Kasumi-1 (cell line): ENCODE results near the gene HSPB7.

Experiments
- DNase-seq, 2 experiments: peaks; one replicate each; lab custom pipeline; 2025; lab: John Stamatoyannopoulos, UW

HSPB7 gene

DNA sequence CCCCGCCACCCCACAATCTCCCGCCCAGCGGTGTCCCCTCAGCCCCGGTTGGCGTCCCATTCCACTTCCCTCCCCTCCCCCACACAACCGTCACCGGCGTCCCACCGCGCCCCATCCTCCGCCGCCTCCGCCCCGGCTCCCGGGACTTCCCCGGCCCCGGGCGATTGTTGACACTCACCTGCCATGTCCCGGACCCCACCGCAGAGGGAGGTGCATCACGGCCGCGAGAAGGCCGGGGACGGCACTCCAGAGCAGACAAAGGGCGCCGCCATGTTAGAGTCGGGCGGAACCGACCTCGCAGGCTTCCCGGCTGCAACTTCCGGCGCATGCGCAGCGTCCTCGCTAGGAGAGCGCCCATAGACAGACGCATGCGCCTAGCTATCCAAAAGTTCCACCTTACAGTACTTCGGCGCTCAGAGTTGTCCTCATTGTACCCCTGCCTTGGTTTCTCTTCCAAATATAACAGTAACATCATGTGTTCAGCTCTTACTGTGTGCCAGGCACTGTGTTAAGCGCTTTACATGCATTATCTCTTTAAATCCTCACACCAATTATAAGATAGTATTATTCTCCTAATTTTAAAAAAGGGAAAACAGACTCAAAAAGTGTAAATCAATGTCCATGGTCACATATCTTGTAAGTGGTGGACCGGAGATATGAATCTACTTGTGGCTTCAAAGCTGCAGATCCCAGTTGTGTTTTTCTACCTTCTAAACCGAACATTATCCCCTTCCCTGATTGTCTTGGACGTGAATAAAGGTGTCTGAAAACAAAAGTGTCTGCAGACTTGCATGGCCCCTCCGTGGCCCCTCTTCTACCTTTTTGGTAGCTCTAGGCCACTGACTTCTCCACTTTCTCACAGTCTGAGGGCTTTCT lies 41.8 kb downstream of the HSPB7 start, which contains the start of gene ZBTB17:
ZBTB17 (minus strand) TSS at position 297 of the 876 bp plus-strand sequence. CDS start 27,606 bp downstream, outside the sequence.
- DNase-seq = peak; percentile 89 to 91

DNA sequence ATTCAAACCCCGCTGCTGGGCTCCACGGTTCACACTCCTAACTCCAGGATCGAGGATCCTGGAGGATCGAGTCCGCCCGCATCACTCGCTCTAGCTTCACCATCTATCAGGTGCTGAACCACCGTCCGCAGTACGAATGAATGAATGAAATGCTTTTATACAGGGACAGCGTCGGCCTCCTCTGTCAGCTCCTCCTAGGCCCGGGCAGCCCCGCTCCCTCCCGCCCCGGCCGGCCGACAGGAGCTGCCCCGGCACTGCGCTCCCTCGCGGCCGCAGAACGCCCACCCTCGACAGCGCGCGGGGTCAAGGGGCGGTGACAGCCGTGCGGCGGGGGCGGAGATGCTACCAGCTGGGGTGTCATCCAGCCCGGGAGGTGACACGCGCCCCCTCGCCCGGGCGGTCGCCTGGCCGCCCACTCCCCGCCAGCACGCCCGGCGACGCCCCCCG lies 42.5 kb downstream of the HSPB7 start:
- peak; percentile 52 to 57 for DNase-seq

DNA sequence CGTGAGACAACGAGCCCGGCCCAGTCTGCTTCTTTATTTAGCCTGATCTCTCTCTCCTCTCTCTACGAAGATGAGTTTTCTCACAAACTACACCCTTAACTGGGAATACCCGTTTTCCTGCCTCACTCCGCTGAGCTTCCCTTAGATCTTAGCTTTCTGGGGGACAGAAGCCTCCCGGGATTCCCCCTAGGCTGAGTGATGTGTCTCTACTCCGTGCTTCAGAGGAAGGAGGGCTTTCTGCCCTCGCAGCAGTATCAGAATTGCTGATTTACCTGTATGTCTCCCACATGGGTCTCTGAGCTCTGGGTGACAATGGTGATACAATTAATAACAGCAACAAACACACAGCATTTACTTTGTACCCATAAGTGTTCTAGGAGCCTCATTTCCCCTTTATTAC lies 43.0 kb downstream of the HSPB7 start:
- DNase-seq = no peak

DNA sequence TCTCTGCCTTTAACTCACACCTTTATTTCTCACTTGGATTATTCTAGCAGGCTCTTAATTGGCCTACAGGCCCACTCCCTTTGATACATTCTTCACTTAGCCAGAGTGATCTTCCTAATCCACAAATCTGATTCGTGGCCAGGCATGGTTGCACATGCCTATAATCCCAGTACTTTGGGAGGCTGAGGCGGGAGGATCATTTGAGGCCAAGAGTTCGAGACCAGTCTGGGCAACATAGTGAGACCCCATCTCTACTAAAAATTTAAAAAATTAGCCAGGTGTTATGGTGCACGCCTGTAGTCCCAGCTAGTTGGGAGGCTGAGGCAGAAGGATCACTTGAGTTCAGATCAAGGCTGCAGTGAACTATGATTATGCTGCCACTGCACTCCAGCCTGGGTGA lies 44.1 kb downstream of the HSPB7 start:
- DNase-seq = no peak

DNA sequence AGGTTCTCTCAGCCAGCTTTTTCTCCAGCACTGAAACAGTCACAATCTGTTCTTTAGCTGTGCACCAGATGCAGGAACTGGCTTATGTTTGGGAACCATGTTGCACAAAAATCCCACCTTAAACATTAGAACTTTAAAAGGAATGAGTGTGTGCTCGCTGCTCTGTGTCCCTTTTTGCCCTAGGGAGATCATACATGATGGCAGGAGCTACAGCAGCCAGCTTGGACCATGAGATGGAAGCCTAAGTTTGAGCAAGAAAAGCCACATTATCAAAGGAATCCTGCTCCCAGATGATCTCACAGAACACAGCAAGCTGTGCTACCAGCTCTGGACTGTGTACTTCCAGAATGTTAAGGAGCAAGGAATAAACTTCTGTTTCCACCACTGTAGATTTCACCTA lies 45.4 kb downstream of the HSPB7 start:
- no peak for DNase-seq

DNA sequence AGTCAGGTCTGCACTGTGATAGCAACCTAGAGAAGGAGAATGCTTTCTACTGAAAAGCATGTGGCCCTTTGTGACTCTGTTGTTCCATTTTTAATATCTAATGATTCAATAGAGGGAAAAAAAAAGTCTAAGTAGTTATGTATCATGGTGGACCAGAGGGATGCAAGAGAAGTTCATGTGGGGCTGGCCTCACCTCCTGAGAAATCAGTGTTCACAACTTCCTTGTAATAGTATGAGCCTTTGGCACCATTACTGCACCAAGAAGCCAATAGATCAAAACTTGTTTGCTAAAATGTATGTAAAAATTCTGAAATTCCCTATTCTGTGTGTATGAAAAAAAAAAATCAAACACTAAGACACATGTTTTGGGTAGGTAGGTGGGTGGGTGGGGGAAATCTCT lies 46.9 kb downstream of the HSPB7 start:
- no peak for DNase-seq

DNA sequence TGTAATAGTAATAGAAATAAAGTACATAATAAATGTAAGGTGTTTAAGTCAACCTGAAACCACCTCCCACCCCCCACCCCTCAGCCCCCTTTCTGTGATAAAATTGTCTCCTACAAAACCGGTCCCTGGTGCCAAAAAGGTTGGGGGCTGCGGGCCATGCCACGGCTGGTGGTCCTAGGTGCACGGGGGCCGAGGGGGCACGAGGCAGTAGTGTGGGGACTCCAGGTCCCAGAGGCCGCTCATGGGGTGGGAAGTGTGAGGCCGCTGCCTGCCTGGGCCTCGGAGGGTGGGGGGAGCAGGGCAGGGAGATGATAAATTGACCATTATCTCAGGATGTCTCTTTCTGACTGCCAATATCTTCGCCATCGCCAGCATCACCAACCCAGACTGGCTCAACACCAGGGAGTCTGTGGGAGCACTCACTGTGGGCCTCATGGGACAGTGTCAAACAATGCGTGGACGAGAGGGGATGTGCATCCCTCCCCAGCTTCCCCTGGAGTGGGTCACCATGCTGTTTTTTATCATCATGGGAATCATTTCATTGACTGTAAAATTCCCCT lies 48.4 kb downstream of the HSPB7 start:
- no peak for DNase-seq

DNA sequence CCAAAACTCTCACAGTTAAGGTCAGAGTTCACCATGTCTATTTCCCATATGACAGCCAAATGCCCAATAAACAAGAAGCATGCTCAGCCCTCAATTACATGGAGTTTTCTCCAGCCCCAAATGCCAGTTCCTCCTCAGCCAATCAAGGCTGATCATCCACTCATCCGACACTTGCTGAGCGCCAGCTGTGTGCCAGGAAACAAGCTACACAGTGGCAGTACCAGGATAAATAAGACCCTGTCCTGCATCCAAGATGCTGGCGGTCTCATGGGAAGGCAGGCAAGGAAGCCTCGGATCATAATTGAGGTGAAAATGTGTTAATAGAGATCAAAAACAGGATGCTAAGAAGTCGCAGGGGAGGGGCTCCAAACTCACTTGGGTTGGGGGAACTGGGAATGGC lies 49.7 kb downstream of the HSPB7 start:
- DNase-seq = no peak

DNA sequence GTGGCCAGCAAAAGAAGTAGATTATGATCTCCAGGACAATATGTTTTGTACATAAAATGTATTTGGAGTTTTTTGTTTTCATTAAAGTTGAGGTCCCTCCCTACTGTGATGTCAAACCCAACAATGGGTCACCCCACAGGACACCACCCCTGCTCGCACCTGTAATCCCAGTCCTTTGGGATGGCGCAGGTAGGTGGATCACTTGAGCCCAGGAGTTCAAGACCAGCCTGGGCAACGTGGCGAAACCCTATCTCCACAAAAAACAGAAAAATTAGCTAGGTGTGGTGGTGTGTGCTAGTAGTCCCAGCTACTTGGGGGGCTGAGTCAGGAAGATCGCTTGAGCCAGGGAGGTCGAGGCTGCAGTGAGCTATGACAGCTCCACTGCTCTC lies 50.9 kb downstream of the HSPB7 start:
- no peak for DNase-seq

DNA sequence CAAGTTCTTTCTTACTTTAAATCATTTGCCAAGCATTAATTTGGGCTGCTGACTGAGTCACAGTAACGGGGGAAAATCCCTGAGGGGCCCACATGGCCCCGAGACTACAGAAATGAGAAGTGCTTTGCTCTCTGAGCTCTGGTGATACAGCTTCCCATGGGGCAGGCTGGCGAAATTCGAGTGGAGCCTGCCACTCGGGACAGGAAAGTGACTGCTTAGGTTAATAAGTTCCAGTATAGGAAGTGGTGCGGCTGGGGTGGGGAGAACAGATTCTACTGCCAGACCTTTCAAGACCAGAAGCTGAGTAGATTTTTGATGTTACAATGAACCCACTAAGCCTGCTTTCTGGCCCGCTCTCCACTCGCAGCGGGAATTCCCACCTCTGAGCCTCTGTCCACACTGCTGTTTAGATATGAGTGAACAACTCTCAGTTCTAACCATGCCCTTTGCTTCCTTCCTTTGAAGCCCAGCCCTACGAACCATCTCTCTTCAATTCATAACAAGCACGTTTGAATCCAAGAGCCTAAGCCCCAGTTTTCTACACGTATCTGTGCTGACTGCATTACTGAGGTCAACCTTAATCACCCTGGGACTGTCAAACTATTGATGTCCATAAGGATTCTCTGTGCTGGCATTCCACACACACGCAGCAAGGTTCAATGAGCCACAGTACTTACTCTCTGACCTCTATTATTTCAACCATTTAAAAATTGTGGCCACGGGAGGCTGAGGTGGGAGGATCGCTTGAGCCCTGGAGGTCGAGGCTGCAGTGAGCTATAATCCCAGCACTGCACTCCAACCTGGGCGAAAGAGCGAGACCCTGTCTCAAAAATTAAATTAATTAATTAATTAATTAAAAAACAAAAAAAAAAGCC lies 51.5 kb downstream of the HSPB7 start:
- peak; percentile 27 to 35 for DNase-seq

DNA sequence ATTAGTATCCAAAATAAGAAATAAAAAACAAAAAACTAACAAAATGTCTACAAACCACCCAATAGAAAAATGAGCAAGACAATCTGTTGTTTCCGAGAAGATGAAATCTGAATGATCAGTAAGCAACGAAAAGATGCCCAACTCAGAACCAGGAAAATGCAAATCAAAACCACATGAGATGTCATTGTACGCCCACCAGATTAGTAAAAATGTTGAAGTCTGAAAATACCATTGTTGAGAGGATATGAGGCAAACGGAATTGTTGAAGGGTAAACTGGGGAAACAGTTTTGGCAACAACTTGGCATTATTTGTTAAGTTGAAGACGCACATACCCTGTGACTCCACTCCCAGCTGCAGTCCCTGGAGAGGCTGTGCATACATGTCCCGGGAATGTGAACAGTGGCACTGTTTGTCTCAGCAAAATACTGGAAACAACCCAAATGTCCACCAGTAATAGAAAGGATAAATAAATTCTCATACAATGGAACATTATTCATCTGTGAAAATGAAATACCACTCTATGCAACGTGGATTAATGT lies 52.5 kb downstream of the HSPB7 start:
- DNase-seq = no peak
